ENCODE data around the gene RNF149.

GRCh38 chr2:101293544-101293943 lies 15.0 kb downstream of the RNF149 start:
- no peak for TF ChIP-seq POLR2A (IDR thresholded peaks at IDR 0.05)
- TF ChIP-seq CTCF (IDR thresholded peaks at IDR 0.05): no peak

Measured in vagina (tissue), 2 donors.